ENCODE results near the gene ZNF582.

- TF ChIP-seq, protein P1, sequence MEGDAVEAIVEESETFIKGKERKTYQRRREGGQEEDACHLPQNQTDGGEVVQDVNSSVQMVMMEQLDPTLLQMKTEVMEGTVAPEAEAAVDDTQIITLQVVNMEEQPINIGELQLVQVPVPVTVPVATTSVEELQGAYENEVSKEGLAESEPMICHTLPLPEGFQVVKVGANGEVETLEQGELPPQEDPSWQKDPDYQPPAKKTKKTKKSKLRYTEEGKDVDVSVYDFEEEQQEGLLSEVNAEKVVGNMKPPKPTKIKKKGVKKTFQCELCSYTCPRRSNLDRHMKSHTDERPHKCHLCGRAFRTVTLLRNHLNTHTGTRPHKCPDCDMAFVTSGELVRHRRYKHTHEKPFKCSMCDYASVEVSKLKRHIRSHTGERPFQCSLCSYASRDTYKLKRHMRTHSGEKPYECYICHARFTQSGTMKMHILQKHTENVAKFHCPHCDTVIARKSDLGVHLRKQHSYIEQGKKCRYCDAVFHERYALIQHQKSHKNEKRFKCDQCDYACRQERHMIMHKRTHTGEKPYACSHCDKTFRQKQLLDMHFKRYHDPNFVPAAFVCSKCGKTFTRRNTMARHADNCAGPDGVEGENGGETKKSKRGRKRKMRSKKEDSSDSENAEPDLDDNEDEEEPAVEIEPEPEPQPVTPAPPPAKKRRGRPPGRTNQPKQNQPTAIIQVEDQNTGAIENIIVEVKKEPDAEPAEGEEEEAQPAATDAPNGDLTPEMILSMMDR (IDR thresholded peaks at IDR 0.05), result no peak
- no peak for TF ChIP-seq POLR2AphosphoS5 (IDR thresholded peaks at IDR 0.05)
- TF ChIP-seq POLR2A (IDR thresholded peaks at IDR 0.05), result no peak
These were observed 21.1 kb downstream of the ZNF582 start for GRCh38 chr19:56372281-56372680.
